GM23248 (cell line): ENCODE data around the gene EOLA1. TPM values are rescaled to one million over a fixed set of nuclear protein-coding genes. Genes with fewer than 3 reads are reported as not detected.

Source experiments
- DNase-seq: peaks from one replicate; pipeline ENCODE4 v3.0.0-alpha.2; 2015
- H2AFZ ChIP-seq: fragments of 200-600 bp; sonication (generic); 2 replicates; pipeline ENCODE4 v1.6.1; 2016; ENCODE audit warnings: antibody characterized with exemption
- H3F3A ChIP-seq: fragments of 200-600 bp; sonication (generic); 2 replicates; pipeline ENCODE4 v1.6.1; 2016; ENCODE audit warnings: mild to moderate bottlenecking, antibody characterized with exemption, mixed run types; ENCODE audit not compliant: insufficient read depth
- H3K27ac ChIP-seq: fragments of 200-600 bp; sonication (generic); 2 replicates; pipeline ENCODE4 v1.5.1; 2016; ENCODE audit warnings: mild to moderate bottlenecking
- H3K27me3 ChIP-seq: fragments of 200-600 bp; sonication (generic); replicated peaks from 2 replicates; pipeline ENCODE4 v1.6.1; 2016; ENCODE audit warnings: mild to moderate bottlenecking; ENCODE audit not compliant: insufficient read depth
- H3K36me3 ChIP-seq: fragments of 200-600 bp; sonication (generic); 2 replicates; pipeline ENCODE4 v1.6.1; 2016; ENCODE audit warnings: low read depth, mild to moderate bottlenecking
- H3K4me1 ChIP-seq: fragments of 200-600 bp; sonication (generic); 2 replicates; pipeline ENCODE4 v1.6.1; 2016; ENCODE audit warnings: mild to moderate bottlenecking; ENCODE audit not compliant: insufficient read depth
- H3K4me2 ChIP-seq: fragments of 200-600 bp; sonication (generic); one replicate; pipeline ENCODE4 v1.6.1; 2016; ENCODE audit warnings: mild to moderate bottlenecking; ENCODE audit not compliant: unreplicated experiment
- H3K4me3 ChIP-seq: fragments of 200-600 bp; sonication (generic); 2 replicates; pipeline ENCODE4 v1.5.1; 2016; ENCODE audit warnings: mild to moderate bottlenecking
- H3K79me2 ChIP-seq: fragments of 200-600 bp; sonication (generic); 2 replicates; pipeline ENCODE4 v1.6.1; 2016; ENCODE audit warnings: mild to moderate bottlenecking; ENCODE audit not compliant: insufficient read depth
- H3K9ac ChIP-seq: fragments of 200-600 bp; sonication (generic); 2 replicates; pipeline ENCODE4 v1.6.1; 2016; ENCODE audit warnings: mild to moderate bottlenecking
- H3K9me2 ChIP-seq: fragments of 200-600 bp; sonication (generic); 2 replicates; pipeline ENCODE4 v1.6.1; 2016; ENCODE audit warnings: mixed run types, mild to moderate bottlenecking, moderate library complexity; ENCODE audit not compliant: insufficient read depth
- H3K9me3 ChIP-seq: fragments of 200-600 bp; sonication (generic); one replicate; pipeline ENCODE4 v1.6.1; 2017; ENCODE audit warnings: low read depth
- H4K20me1 ChIP-seq: fragments of 200-600 bp; sonication (generic); 2 replicates; pipeline ENCODE4 v1.6.0; 2016; ENCODE audit not compliant: insufficient read depth
- EZH2 ChIP-seq: fragments of 200-600 bp; sonication (generic); IDR thresholded peaks from 2 replicates; pipeline ENCODE4 v1.6.1; 2018; ENCODE audit warnings: antibody characterized with exemption, mild to moderate bottlenecking; ENCODE audit not compliant: insufficient read depth, poor library complexity, severe bottlenecking
- EZH2phosphoT487 ChIP-seq: fragments of 200-600 bp; sonication (generic); IDR thresholded peaks from 2 replicates; pipeline ENCODE4 v1.6.1; 2018; ENCODE audit warnings: antibody characterized with exemption, moderate library complexity, mild to moderate bottlenecking, low read depth; ENCODE audit not compliant: insufficient read depth
- WGBS, 2 experiments: methylation state at CpG; one replicate each; pipeline ENCODE4 v1.1.6; 2015 to 2017; ENCODE audit warnings: low lambda C conversion rate in 2 of 2, low coverage in 1 of 2; ENCODE audit errors: missing lambda C conversion rate in 2 of 2; 5-methylcytosine and 5-hydroxymethylcytosine counted together
- in situ Hi-C: fragments of 300-500 bp; cut with MboI; formaldehyde crosslinking; loops from 2 replicates; pipeline ENCODE4 v1.15.0; 2020
- polyA plus RNA-seq: library from polyadenylated mRNA; unstranded; fragments of >200 nt; fragmentation: Nextera tagmentation; extraction: Ambion mirVana; gene quantifications from 2 replicates; pipeline ENCODE4 v1.2.1, GENCODE V29; 2016
- total RNA-seq: library from RNA; depleted of rRNA; stranded (reverse); fragments of >200 nt; shearing (Covaris generic); gene quantifications from 2 replicates; pipeline ENCODE4 v1.2.3, GENCODE V29; 2014; rRNA removed

Gene EOLA1
- total RNA-seq (10.4 and 10.6 TPM in 2 replicates), polyA plus RNA-seq (12.0 and 12.3 TPM in 2 replicates)

DNA sequence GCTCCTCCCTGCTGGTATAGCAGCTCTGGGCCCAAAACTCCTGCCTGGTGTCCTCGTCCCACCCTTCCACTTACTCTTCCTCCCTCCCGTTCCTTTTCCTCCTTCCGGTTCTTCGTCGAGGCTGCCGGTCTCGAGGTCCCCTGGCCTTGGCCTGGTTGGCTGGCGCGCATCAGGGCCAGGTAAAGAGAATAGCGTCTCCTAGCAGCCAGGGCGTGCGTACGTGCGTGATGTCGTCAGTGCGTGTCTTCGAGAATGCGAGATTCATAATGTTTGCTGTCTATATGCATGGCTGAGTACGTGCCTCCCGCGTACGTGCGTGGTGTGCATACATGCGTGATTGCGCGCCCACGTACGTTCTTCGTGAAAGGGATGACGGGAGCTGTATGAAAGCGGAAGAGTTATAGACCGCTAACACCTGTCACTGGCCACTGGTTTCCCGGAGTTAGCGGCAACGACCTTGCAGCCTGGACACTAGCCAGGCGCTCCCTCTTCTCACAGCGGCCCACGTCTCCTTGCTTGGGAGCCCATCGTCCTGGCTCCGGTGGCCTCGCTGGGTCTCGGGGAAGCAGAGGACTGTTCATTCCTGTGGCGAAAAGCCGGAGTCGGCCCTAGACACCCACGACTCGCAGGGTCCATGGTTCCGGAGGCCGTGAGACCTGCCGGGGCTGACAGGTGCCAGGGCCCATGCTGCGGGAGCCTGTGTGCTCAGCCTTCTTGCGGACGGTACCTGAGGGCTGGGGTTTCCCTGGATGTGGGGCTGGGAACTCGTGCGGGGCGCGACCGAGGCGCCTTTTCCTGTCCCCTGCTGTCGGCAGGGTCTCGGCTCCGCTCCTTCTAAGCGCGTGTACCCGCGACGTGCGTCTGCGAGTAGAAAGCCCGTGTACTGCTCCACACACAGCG is at the start of gene EOLA1:
Gene EOLA1, plus strand, starts transcription at position 392 of the 900 bp plus-strand sequence. CDS start 4,619 bp downstream, outside the sequence.
- peak within 1 kb of the TSS; percentile 92 for H3K9ac ChIP-seq
- H3K27me3 ChIP-seq = no peaks in the 10 kb centered on the region
- 0 out of 2 replicates have a peak, but pooled peaks cover 8% of the 10 kb centered on the region for H3K79me2 ChIP-seq
- TF ChIP-seq EZH2phosphoT487 (no peak), EZH2 (no peak)
- 0 to 3% methylated on average over 22 to 41 of the region's 71 CpGs for WGBS, 2 experiments
- H3K9me3 ChIP-seq = no peaks in the 10 kb centered on the region
- no peaks in the 10 kb centered on the region for H3K4me1 ChIP-seq
- H2AFZ ChIP-seq = peak within 1 kb of the TSS; percentile 89
- H3K9me2 ChIP-seq = no peaks in the 10 kb centered on the region
- H3K36me3 ChIP-seq = no peaks in the 10 kb centered on the region
- in situ Hi-C loops = no loop called here
- H3K27ac ChIP-seq = peak within 1 kb of the TSS; percentile 99
- no peaks in the 10 kb centered on the region for H3F3A ChIP-seq
- H3K4me2 ChIP-seq = peak within 1 kb of the TSS; percentile 80
- DNase-seq = peak; percentile 94
- no peaks in the 10 kb centered on the region for H4K20me1 ChIP-seq
- peak within 1 kb of the TSS; percentile 96 for H3K4me3 ChIP-seq

DNA sequence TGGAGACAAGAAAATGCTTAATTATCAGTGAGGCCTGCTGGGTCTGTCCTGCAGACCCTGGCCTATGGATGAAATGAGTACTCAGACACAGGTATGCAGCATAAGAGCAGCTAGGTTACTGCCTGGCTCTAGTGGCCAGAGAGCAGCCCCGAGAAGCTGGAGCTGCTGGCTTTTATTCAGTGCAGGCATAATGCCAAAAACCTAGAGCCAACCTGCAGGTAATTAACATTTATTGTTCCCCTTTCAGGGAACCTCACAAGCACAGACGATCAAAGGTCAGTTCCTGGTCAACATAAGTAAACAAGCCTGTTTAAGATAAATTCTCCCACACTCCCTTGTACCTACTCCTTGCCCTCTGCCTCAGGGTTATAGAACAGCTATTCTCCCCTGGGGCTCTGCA is 49.0 kb upstream of the EOLA1 start:
- no peaks in the 10 kb centered on the region for H3K9me3 ChIP-seq
- H3K9ac ChIP-seq = no peak overlapping the region
- in situ Hi-C loops = loop anchor here (25.0 kb wide), 1 partner anchor 630 kb away; no protein-coding TSS in a partner anchor
- H3K4me3 ChIP-seq = no peak overlapping the region
- H3F3A ChIP-seq = peaks cover 16% of the 10 kb centered on the region; the same call in 1 of the 2 replicates
- TF ChIP-seq EZH2phosphoT487 = no peak
- no peak for TF ChIP-seq EZH2
- peaks cover 23% of the 10 kb centered on the region for H3K4me1 ChIP-seq
- no peak overlapping the region for H2AFZ ChIP-seq
- no peaks in the 10 kb centered on the region; the same call in 1 of the 2 replicates for H3K36me3 ChIP-seq
- 92 to 97% methylated on average over 2 of the region's 2 CpGs for WGBS, 2 experiments
- no peak overlapping the region for H3K27ac ChIP-seq
- DNase-seq = no peak
- no peaks in the 10 kb centered on the region for H3K27me3 ChIP-seq
- no peaks in the 10 kb centered on the region for H4K20me1 ChIP-seq
- H3K9me2 ChIP-seq = no peaks in the 10 kb centered on the region
- no peak overlapping the region for H3K4me2 ChIP-seq
- H3K79me2 ChIP-seq = no peaks in the 10 kb centered on the region

DNA sequence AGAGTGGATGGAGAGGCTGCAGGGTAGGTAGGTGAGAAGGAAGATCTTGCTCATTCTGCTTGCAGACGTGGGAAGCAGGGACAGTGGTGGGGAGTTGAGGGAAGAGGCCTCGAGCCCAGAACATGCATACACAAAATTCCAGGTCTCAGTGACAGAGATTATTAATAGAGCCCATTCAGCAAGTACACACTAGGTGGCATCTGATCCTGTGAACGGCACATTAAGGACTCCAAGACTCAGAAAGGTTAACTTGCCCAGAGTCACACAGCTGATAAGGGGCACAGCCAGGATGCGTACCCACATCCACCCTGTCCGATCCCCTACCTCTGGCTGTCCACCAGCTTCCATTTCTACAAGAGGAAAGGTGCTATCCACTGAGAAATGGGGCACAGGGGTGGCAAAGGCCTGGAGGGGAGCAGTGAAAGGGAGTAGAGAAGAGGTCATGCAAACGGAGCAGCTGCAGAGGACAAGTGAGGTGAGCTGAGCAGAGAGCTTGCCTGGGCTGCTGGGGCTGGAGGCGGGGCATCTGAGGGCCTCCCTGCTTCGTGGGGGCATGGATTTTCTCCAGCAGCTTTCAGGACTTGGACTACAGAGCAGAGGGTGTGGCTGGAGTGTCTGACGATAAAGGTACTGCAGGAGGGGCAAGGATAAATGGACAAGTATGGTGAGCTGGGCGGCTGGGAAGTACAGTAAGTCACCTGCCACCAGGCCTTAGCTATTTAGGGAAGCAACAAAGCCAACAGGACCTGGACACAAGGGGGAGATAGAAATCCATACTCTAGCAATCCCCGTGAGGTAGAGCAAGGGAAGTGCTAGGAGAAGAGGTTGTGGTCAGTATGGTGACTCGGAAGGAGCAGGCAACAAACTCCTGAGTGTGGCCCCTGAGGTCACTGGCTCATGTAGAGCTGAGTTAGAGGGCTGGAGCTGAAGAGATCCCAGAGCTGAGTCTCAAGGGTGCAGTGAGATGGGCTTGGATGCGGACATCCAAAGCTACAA is 46.9 kb upstream of the EOLA1 start:
- in situ Hi-C loops = loop anchor here (25.0 kb wide), 1 partner anchor 632 kb away; no protein-coding TSS in a partner anchor
- no peaks in the 10 kb centered on the region for H4K20me1 ChIP-seq
- no peaks in the 10 kb centered on the region for H3K79me2 ChIP-seq
- H3K4me3 ChIP-seq = no peak overlapping the region
- WGBS, 2 experiments = 83% methylated on average over 12 to 13 of the region's 13 CpGs
- H2AFZ ChIP-seq = no peak overlapping the region
- H3K9ac ChIP-seq = no peak overlapping the region
- no peaks in the 10 kb centered on the region for H3K9me3 ChIP-seq
- H3K9me2 ChIP-seq = no peaks in the 10 kb centered on the region
- no peak for TF ChIP-seq EZH2phosphoT487
- TF ChIP-seq EZH2 = no peak
- DNase-seq = peak; percentile 26
- H3K36me3 ChIP-seq = peaks cover 6% of the 10 kb centered on the region; the same call in 1 of the 2 replicates
- no peak overlapping the region for H3K27ac ChIP-seq
- H3K27me3 ChIP-seq = no peaks in the 10 kb centered on the region
- peaks cover 35% of the 10 kb centered on the region for H3F3A ChIP-seq
- no peak overlapping the region for H3K4me2 ChIP-seq
- H3K4me1 ChIP-seq = peaks cover 39% of the 10 kb centered on the region
